Mesenchymal stem cell (in vitro differentiated cells and primary cell): ENCODE measurements around the gene ADGRV1.

Experiments used
- DNase-seq: peaks from one replicate; pipeline ENCODE4 v3.0.0-alpha.2; 2013
- H2AFZ ChIP-seq: one replicate; pipeline ENCODE4 v1.6.1; 2013; ENCODE audit warnings: low read depth, mild to moderate bottlenecking, control low read depth, inconsistent platforms, low read length, moderate library complexity
- H2AK5ac ChIP-seq: 2 replicates; pipeline ENCODE4 v1.6.1; 2013; ENCODE audit warnings: low read length, moderate library complexity, mild to moderate bottlenecking, inconsistent platforms; ENCODE audit not compliant: severe bottlenecking
- H2BK120ac ChIP-seq: one replicate; pipeline ENCODE4 v1.6.1; 2013; ENCODE audit warnings: low read depth, mild to moderate bottlenecking, inconsistent platforms, low read length, moderate library complexity
- H2BK12ac ChIP-seq, 2 experiments: one replicate each; pipeline ENCODE4 v1.6.1; 2013; ENCODE audit warnings: inconsistent platforms in 2 of 2, low read length in 2 of 2, mild to moderate bottlenecking in 2 of 2, moderate library complexity in 2 of 2, control low read depth in 1 of 2
- H2BK15ac ChIP-seq: one replicate; pipeline ENCODE4 v1.6.1; 2013; ENCODE audit warnings: mild to moderate bottlenecking, low read depth, inconsistent platforms; ENCODE audit not compliant: poor library complexity, severe bottlenecking
- H2BK5ac ChIP-seq: 2 replicates; pipeline ENCODE4 v1.6.1; 2013; ENCODE audit warnings: low read depth, mild to moderate bottlenecking, low read length, control low read depth, inconsistent platforms; ENCODE audit not compliant: poor library complexity, severe bottlenecking
- H3K14ac ChIP-seq, 2 experiments: one replicate each; pipeline ENCODE4 v1.6.1; 2013; ENCODE audit warnings: inconsistent platforms in 2 of 2, low read length in 2 of 2, control low read depth in 1 of 2, mild to moderate bottlenecking in 1 of 2, moderate library complexity in 1 of 2
- H3K18ac ChIP-seq, 2 experiments: one replicate each; pipeline ENCODE4 v1.6.1; 2013; ENCODE audit warnings: inconsistent platforms in 2 of 2, low read length in 2 of 2, control low read depth in 1 of 2, low read depth in 1 of 2, mild to moderate bottlenecking in 1 of 2
- H3K23ac ChIP-seq, 2 experiments: one replicate each; pipeline ENCODE4 v1.6.1; 2013; ENCODE audit warnings: inconsistent platforms in 2 of 2, low read length in 2 of 2, mild to moderate bottlenecking in 2 of 2, moderate library complexity in 2 of 2, control low read depth in 1 of 2
- H3K27ac ChIP-seq: 2 replicates; pipeline ENCODE4 v1.5.1; 2013; ENCODE audit warnings: mild to moderate bottlenecking, moderate library complexity, low read length, control low read depth, inconsistent platforms; ENCODE audit not compliant: poor library complexity, severe bottlenecking
- H3K27me3 ChIP-seq, 2 experiments: 2 replicates each; pipeline versions ENCODE4 v1.6.1 to v1.7.0; 2013; ENCODE audit warnings: low read length in 2 of 2, mild to moderate bottlenecking in 2 of 2, moderate library complexity in 2 of 2, control low read depth in 1 of 2, inconsistent platforms in 1 of 2; ENCODE audit not compliant: control insufficient read depth in 1 of 2, insufficient read depth in 1 of 2
- H3K36me3 ChIP-seq, 2 experiments: 2 replicates each; pipeline versions ENCODE4 v1.6.1 to v1.7.0; 2013; ENCODE audit warnings: low read length in 2 of 2, control low read depth in 1 of 2, inconsistent platforms in 1 of 2, low read depth in 1 of 2, mild to moderate bottlenecking in 1 of 2; ENCODE audit not compliant: insufficient read depth in 2 of 2, control insufficient read depth in 1 of 2
- H3K4ac ChIP-seq, 2 experiments: one replicate each; pipeline ENCODE4 v1.6.1; 2013; ENCODE audit warnings: inconsistent platforms in 2 of 2, low read length in 2 of 2, mild to moderate bottlenecking in 2 of 2, moderate library complexity in 2 of 2, control low read depth in 1 of 2, low read depth in 1 of 2
- H3K4me1 ChIP-seq: 2 replicates; pipeline ENCODE4 v1.6.1; 2013; ENCODE audit warnings: low read depth, low read length, control low read depth; ENCODE audit not compliant: control insufficient read depth, insufficient read depth
- H3K4me2 ChIP-seq: 2 replicates; pipeline ENCODE4 v1.6.1; 2013; ENCODE audit warnings: low read length, mild to moderate bottlenecking, inconsistent platforms; ENCODE audit not compliant: poor library complexity, severe bottlenecking
- H3K4me3 ChIP-seq, 2 experiments: 2 replicates each; pipeline versions ENCODE4 v1.5.1 to v1.7.0; 2013; ENCODE audit warnings: low read length in 2 of 2, mild to moderate bottlenecking in 2 of 2, control low read depth in 1 of 2, low read depth in 1 of 2; ENCODE audit not compliant: insufficient read depth in 1 of 2
- H3K79me1 ChIP-seq: replicated peaks from 2 replicates; pipeline ENCODE4 v1.6.1; 2013; ENCODE audit warnings: mild to moderate bottlenecking, control low read depth, low read length, inconsistent platforms; ENCODE audit not compliant: poor library complexity, severe bottlenecking
- H3K9ac ChIP-seq: 2 replicates; pipeline ENCODE4 v1.7.0; 2013; ENCODE audit warnings: mild to moderate bottlenecking, low read length, moderate library complexity
- H3K9me3 ChIP-seq: 2 replicates; pipeline ENCODE4 v1.7.0; 2013; ENCODE audit warnings: mild to moderate bottlenecking, low read length; ENCODE audit not compliant: control insufficient read depth
- H4K8ac ChIP-seq: one replicate; pipeline ENCODE4 v1.6.1; 2013; ENCODE audit warnings: inconsistent platforms, mild to moderate bottlenecking, low read length, moderate library complexity
- H4K91ac ChIP-seq: one replicate; pipeline ENCODE4 v1.6.1; 2013; ENCODE audit warnings: mild to moderate bottlenecking, low read length, inconsistent platforms
- WGBS: methylation state at CpG from one replicate; pipeline ENCODE4 v1.1.7; 2013; ENCODE audit warnings: mixed read lengths; 5-methylcytosine and 5-hydroxymethylcytosine counted together

The ADGRV1 gene

DNA sequence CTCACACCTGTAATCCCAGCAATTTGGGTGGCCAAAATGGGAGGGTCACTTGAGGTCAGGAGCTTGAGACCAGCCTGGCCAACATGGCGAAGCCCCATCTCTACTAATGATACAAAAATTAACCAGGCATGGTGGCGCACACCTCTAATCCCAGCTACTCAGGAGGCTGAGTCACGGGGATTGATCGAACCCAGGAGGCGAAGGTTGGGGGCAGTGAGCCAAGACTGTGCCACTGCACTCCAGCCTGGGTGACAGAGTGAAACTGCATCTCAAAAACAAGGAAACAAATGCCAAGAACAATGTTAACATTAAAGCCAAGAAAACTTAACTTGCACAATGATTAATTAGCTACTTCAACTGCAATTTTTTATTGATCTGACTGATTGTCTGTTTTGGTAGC is 621.9 kb downstream of the ADGRV1 start:
- H2BK5ac ChIP-seq: no peak overlapping the region
- H3K27ac ChIP-seq: no peak overlapping the region
- H2BK120ac ChIP-seq: peak overlapping the region; percentile 61
- no peaks in the 10 kb centered on the region for H3K79me1 ChIP-seq
- H4K8ac ChIP-seq: no peak overlapping the region
- no peak overlapping the region for H2AK5ac ChIP-seq
- peaks cover 6% of the 10 kb centered on the region for H3K4me1 ChIP-seq
- no peaks in the 10 kb centered on the region for H3K27me3 ChIP-seq
- H3K4ac ChIP-seq: no peak overlapping the region
- no peaks in the 10 kb centered on the region for H3K9me3 ChIP-seq
- no peak overlapping the region for H3K23ac ChIP-seq
- H3K18ac ChIP-seq: no peak overlapping the region
- 96% methylated on average over 5 of the region's 5 CpGs for WGBS
- no peak overlapping the region for H3K14ac ChIP-seq
- H3K4me3 ChIP-seq: no peak overlapping the region
- no peak overlapping the region for H2AFZ ChIP-seq
- H2BK15ac ChIP-seq: no peak overlapping the region
- no peak overlapping the region for H2BK12ac ChIP-seq
- DNase-seq: no peak
- no peaks in the 10 kb centered on the region for H3K36me3 ChIP-seq
- no peak overlapping the region for H4K91ac ChIP-seq
- no peak overlapping the region for H3K9ac ChIP-seq
- no peak overlapping the region for H3K4me2 ChIP-seq

DNA sequence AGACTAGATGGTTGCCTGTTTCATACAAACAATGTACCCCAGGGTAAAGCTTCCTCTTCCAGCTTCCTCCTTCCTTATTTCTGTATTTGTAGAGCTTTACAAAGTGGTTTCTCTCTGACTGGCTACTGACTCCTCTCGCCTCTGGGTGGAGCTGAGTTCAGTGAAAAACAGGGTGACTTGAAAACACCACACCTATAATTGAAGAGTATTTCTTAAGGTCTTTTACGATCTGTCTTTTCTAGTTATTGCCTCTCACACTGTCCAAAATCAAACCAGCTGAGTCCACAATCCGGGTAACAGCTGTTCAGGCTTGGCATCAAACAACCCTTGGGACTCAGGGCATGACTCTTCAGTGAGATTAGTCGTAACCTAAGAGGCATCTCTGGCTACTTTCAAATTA is 624.2 kb downstream of the ADGRV1 start:
- no peaks in the 10 kb centered on the region for H3K27me3 ChIP-seq
- no peak for DNase-seq
- H3K4me2 ChIP-seq: no peak overlapping the region
- H2BK15ac ChIP-seq: no peak overlapping the region
- H3K9ac ChIP-seq: peak overlapping the region; percentile 73
- 56% methylated on average over 3 of the region's 4 CpGs for WGBS
- H2BK120ac ChIP-seq: no peak overlapping the region
- peaks cover 3% of the 10 kb centered on the region for H3K4me1 ChIP-seq
- H3K4me3 ChIP-seq: peak overlapping the region in 1 of 2 experiments; percentile 33
- no peaks in the 10 kb centered on the region for H3K36me3 ChIP-seq
- no peak overlapping the region for H4K91ac ChIP-seq
- H3K14ac ChIP-seq: no peak overlapping the region
- H3K23ac ChIP-seq: no peak overlapping the region
- H3K18ac ChIP-seq: no peak overlapping the region
- H2BK12ac ChIP-seq: no peak overlapping the region
- no peak overlapping the region for H2BK5ac ChIP-seq
- H4K8ac ChIP-seq: no peak overlapping the region
- H3K9me3 ChIP-seq: no peaks in the 10 kb centered on the region
- H2AK5ac ChIP-seq: no peak overlapping the region
- H3K27ac ChIP-seq: no peak overlapping the region
- H2AFZ ChIP-seq: no peak overlapping the region
- no peak overlapping the region for H3K4ac ChIP-seq
- no peaks in the 10 kb centered on the region for H3K79me1 ChIP-seq

DNA sequence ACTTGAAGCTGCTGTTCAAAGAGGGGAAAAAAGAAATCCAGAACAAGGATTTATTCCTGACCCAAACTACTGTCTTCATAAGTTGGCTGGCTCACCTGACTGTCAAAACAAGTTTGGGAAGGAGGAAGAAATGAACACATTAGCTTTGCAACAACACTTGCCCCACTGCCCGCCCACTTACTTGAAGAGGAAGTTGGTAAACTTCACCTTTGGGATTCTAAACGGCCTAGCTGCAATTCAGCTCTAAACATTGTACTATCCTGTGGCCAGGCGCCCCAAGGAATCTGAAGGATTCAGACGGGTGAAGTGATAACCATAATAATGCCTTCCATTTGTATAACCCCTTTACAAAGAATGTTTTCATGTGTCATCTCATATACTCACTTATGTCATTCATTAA is 625.1 kb downstream of the ADGRV1 start:
- Histone ChIP-seq H3K14ac (no peak overlapping the region), H4K8ac (peak overlapping the region; percentile 54), H2BK15ac (no peak overlapping the region), H4K91ac (no peak overlapping the region), H2BK120ac (no peak overlapping the region), H3K23ac (no peak overlapping the region), H2AK5ac (no peak overlapping the region), H2AFZ (no peak overlapping the region), H3K4me1 (no peaks in the 10 kb centered on the region), H2BK5ac (no peak overlapping the region), H3K4ac (no peak overlapping the region), H3K27ac (no peak overlapping the region), H3K36me3 (no peaks in the 10 kb centered on the region), H3K4me2 (no peak overlapping the region), H2BK12ac (no peak overlapping the region), H3K27me3 (no peaks in the 10 kb centered on the region), H3K9me3 (no peaks in the 10 kb centered on the region), H3K4me3 (no peak overlapping the region), H3K18ac (no peak overlapping the region), H3K9ac (peak overlapping the region; percentile 73), H3K79me1 (no peaks in the 10 kb centered on the region)
- no peak for DNase-seq
- 67% methylated on average over 3 of the region's 4 CpGs for WGBS

DNA sequence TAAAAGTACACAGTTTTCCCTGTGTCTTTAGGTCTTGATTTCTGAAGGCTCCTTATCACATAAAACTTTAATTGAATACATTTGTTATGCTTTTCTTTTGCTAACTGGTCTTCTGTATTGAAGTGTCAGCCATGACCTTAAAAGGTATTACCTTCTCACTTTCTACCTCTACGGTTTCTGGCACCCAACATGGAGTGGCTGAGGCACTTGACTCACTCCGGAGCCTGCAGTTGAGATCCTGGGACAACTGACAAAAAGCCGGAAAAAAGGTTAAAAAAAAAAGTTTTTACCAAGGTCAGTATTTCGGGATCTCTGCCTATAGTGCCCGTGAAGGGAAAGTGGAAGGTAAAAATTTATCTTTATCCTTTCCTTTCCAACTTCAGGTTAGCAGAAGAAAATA is 627.5 kb downstream of the ADGRV1 start:
- 98% methylated on average over 5 of the region's 5 CpGs for WGBS

More for the DNA sequence above, 627.5 kb downstream of the ADGRV1 start:
- H3K9me3 ChIP-seq: no peaks in the 10 kb centered on the region
- no peak overlapping the region for H2BK5ac ChIP-seq
- H2BK120ac ChIP-seq: no peak overlapping the region
- no peak overlapping the region for H4K91ac ChIP-seq
- H2BK12ac ChIP-seq: no peak overlapping the region
- no peak overlapping the region for H3K4me2 ChIP-seq
- no peak for DNase-seq
- no peak overlapping the region for H3K4ac ChIP-seq
- H2BK15ac ChIP-seq: no peak overlapping the region
- H3K4me1 ChIP-seq: peaks cover 1% of the 10 kb centered on the region
- no peak overlapping the region for H3K14ac ChIP-seq
- H3K9ac ChIP-seq: no peak overlapping the region
- no peak overlapping the region for H2AK5ac ChIP-seq
- no peak overlapping the region for H3K4me3 ChIP-seq
- H3K23ac ChIP-seq: no peak overlapping the region
- H3K27ac ChIP-seq: no peak overlapping the region
- H4K8ac ChIP-seq: no peak overlapping the region
- no peaks in the 10 kb centered on the region for H3K79me1 ChIP-seq
- no peak overlapping the region for H3K18ac ChIP-seq
- no peaks in the 10 kb centered on the region for H3K27me3 ChIP-seq
- H2AFZ ChIP-seq: no peak overlapping the region
- H3K36me3 ChIP-seq: no peaks in the 10 kb centered on the region
